H1 (cell line): ENCODE results near the gene PLA1A. TPM values are rescaled to one million over a fixed set of nuclear protein-coding genes. Genes with fewer than 3 reads are reported as not detected.

Experiments used
- CBX8 ChIP-seq: fragments of 300-800, 300-1000 bp; sonication (generic); IDR thresholded peaks from 2 replicates; pipeline ENCODE4 v1.7.1; 2016; ENCODE audit warnings: low read depth, low read length, borderline replicate concordance
- EP300 ChIP-seq, 2 experiments: IDR thresholded peaks; 1 replicate in 1 of 2; 2 replicates in 1 of 2; pipeline ENCODE4 v1.6.1; 2011 to 2012; ENCODE audit warnings: low read depth in 2 of 2, low read length in 2 of 2, mild to moderate bottlenecking in 2 of 2, borderline replicate concordance in 1 of 2, inconsistent platforms in 1 of 2, moderate library complexity in 1 of 2
- PHF8 ChIP-seq: fragments of 200-600 bp; sonication (generic); conservative IDR thresholded peaks from 2 replicates; pipeline ENCODE4 v1.7.1; 2012; ENCODE audit warnings: low read depth, mild to moderate bottlenecking, inconsistent platforms, low read length, moderate library complexity
- SIRT6 ChIP-seq: IDR thresholded peaks from one replicate; pipeline ENCODE4 v1.7.1; 2012; ENCODE audit warnings: low read length, inconsistent platforms
- SP4 ChIP-seq: IDR thresholded peaks from 2 replicates; pipeline ENCODE4 v1.6.1; 2012; ENCODE audit warnings: low read length, inconsistent platforms
- TEAD4 ChIP-seq: IDR thresholded peaks from 2 replicates; pipeline ENCODE4 v1.6.1; 2012; ENCODE audit warnings: low read depth, low read length, inconsistent platforms, mixed read lengths
- polyA plus RNA-seq, 7 experiments: library from polyadenylated mRNA; depleted of rRNA in 3 of 7; stranded (reverse) in 5 of 7; unstranded in 2 of 7; fragments of >200 nt in 5 of 7; fragments of 200-250 nt in 2 of 7; gene quantifications; 1 replicate in 5 of 7; 2 replicates in 1 of 7; 4 replicates in 1 of 7; pipeline versions ENCODE4 v1.2.1 to v1.2.3, GENCODE V29; 2011 to 2013; ENCODE audit warnings: missing spikeins in 2 of 7, mixed read lengths in 2 of 7
- total RNA-seq: library from RNA; stranded (reverse); fragmentation: NEBNext Ultra II Directional; extraction: Animal tissue kit (Norgen Biotek cat#: 25700); gene quantifications from 2 replicates; pipeline ENCODE4 v1.2.1, GENCODE V29; 2021

The PLA1A gene
- total and polyA plus RNA-seq, 2 of the 8 experiments (the other 6 are each of a cell fraction or from before 2014, with no cell fraction given): not detected

- no peak for TF ChIP-seq PHF8
- no peak for TF ChIP-seq CBX8
- no peak for TF ChIP-seq EP300 (IDR thresholded peaks at IDR 0.05; ENCODE audit: borderline replicate concordance in 1 of 2, low read depth in 2 of 2, low read length in 2 of 2)
- TF ChIP-seq SP4: no peak
- no peak for TF ChIP-seq SIRT6
- no peak for TF ChIP-seq TEAD4
- TF ChIP-seq, all 59 proteins: peak for 0
These were observed 33.8 kb downstream of the PLA1A start (continued) for GRCh38 chr3:119631516-119631915.
